HepG2 (cell line): ENCODE data around the gene SERPINI1. TPM values are rescaled to one million over a fixed set of nuclear protein-coding genes. Genes with fewer than 3 reads are reported as not detected.

ENCODE experiments used
- ATF7 ChIP-seq, 2 experiments: fragments of 450-650 bp in 1 of 2; sonication (generic) in 1 of 2; formaldehyde crosslinking in 1 of 2; IDR thresholded peaks; 2 replicates each; pipeline versions ENCODE4 v1.4.0 to v1.6.1; 2016 to 2020; ENCODE audit warnings: antibody characterized with exemption in 1 of 2, mild to moderate bottlenecking in 1 of 2, missing genetic modification reagents in 1 of 2
- ETS1 ChIP-seq: sonication (generic); formaldehyde crosslinking; IDR thresholded peaks from 2 replicates; pipeline ENCODE4 v1.4.0; 2020; ENCODE audit warnings: missing genetic modification reagents
- HES4 ChIP-seq: sonication (generic); formaldehyde crosslinking; IDR thresholded peaks from 2 replicates; pipeline ENCODE4 v1.9.0; 2021; ENCODE audit warnings: mild to moderate bottlenecking, missing genetic modification reagents, borderline replicate concordance
- HOXA5 ChIP-seq: sonication (generic); formaldehyde crosslinking; IDR thresholded peaks from 2 replicates; pipeline ENCODE4 v1.4.0; 2020; ENCODE audit warnings: missing genetic modification reagents
- MYNN ChIP-seq: sonication (generic); formaldehyde crosslinking; IDR thresholded peaks from 2 replicates; pipeline ENCODE4 v1.4.0; 2020; ENCODE audit warnings: mild to moderate bottlenecking, low read depth, missing genetic modification reagents
- NFKB2 ChIP-seq: sonication (generic); formaldehyde crosslinking; IDR thresholded peaks from 2 replicates; pipeline ENCODE4 v1.4.0; 2020; ENCODE audit warnings: missing genetic modification reagents, borderline replicate concordance
- NR2C2 ChIP-seq: sonication (generic); formaldehyde crosslinking; IDR thresholded peaks from 2 replicates; pipeline ENCODE4 v1.4.0; 2020; ENCODE audit warnings: missing genetic modification reagents, mild to moderate bottlenecking, moderate library complexity, borderline replicate concordance
- ONECUT2 ChIP-seq: sonication (generic); formaldehyde crosslinking; IDR thresholded peaks from 2 replicates; pipeline ENCODE4 v1.4.0; 2020; ENCODE audit warnings: missing genetic modification reagents
- REPIN1 ChIP-seq: sonication (generic); formaldehyde crosslinking; IDR thresholded peaks from 2 replicates; pipeline ENCODE4 v1.8.0; 2022; ENCODE audit warnings: missing genetic modification reagents, low read depth, mild to moderate bottlenecking, borderline replicate concordance
- SALL1 ChIP-seq: sonication (generic); formaldehyde crosslinking; IDR thresholded peaks from 2 replicates; pipeline ENCODE4 v1.8.0; 2022; ENCODE audit warnings: mild to moderate bottlenecking, missing genetic modification reagents
- SMARCE1 ChIP-seq: fragments of 450-650 bp; IDR thresholded peaks from 2 replicates; pipeline ENCODE4 v1.6.1; 2017; ENCODE audit warnings: borderline replicate concordance
- THAP11 ChIP-seq: IDR thresholded peaks from 2 replicates; pipeline ENCODE4 v1.6.1; 2016; ENCODE audit warnings: missing biosample characterization, missing genetic modification reagents
- ZBTB25 ChIP-seq: IDR thresholded peaks from 2 replicates; pipeline ENCODE4 v1.6.1; 2018; ENCODE audit warnings: missing genetic modification reagents
- ZMAT3 ChIP-seq: sonication (generic); formaldehyde crosslinking; conservative IDR thresholded peaks from 2 replicates; pipeline ENCODE4 v1.7.0; 2021; ENCODE audit warnings: missing genetic modification reagents
- ZMYM2 ChIP-seq: sonication (generic); formaldehyde crosslinking; IDR thresholded peaks from 2 replicates; pipeline ENCODE4 v1.8.0; 2022; ENCODE audit warnings: mild to moderate bottlenecking, missing genetic modification reagents
- ZNF17 ChIP-seq: sonication (generic); formaldehyde crosslinking; IDR thresholded peaks from 2 replicates; pipeline ENCODE4 v1.5.0; 2020; ENCODE audit warnings: mild to moderate bottlenecking, missing genetic modification reagents
- ZNF281 ChIP-seq: sonication (generic); formaldehyde crosslinking; IDR thresholded peaks from 2 replicates; pipeline ENCODE4 v1.4.0; 2020; ENCODE audit warnings: missing genetic modification reagents, borderline replicate concordance
- ZNF607 ChIP-seq: sonication (generic); formaldehyde crosslinking; IDR thresholded peaks from 2 replicates; pipeline ENCODE4 v1.5.1; 2020; ENCODE audit warnings: missing genetic modification reagents, mild to moderate bottlenecking, borderline replicate concordance
- ZNF670 ChIP-seq: sonication (generic); formaldehyde crosslinking; IDR thresholded peaks from 2 replicates; pipeline ENCODE4 v1.8.0; 2022; ENCODE audit warnings: mild to moderate bottlenecking, missing genetic modification reagents, borderline replicate concordance
- ZNF746 ChIP-seq: sonication (generic); formaldehyde crosslinking; IDR thresholded peaks from 2 replicates; pipeline ENCODE4 v1.8.0; 2022; ENCODE audit warnings: mild to moderate bottlenecking, missing genetic modification reagents
- ZZZ3 ChIP-seq: sonication (generic); formaldehyde crosslinking; IDR thresholded peaks from 2 replicates; pipeline ENCODE4 v1.4.0; 2020; ENCODE audit warnings: missing genetic modification reagents, mild to moderate bottlenecking, borderline replicate concordance
- polyA plus RNA-seq, 8 experiments: library from polyadenylated mRNA; depleted of rRNA in 3 of 8; stranded (reverse) in 7 of 8; unstranded in 1 of 8; fragments of >200 nt; fragmentation: Illumina TruSeq in 4 of 8; extraction: Trizol in 4 of 8; gene quantifications; 2 replicates each; pipeline versions ENCODE4 v1.2.1 to v1.2.3, GENCODE V29; 2011 to 2016; ENCODE audit warnings: low read depth in 4 of 8, missing spikeins in 1 of 8, mixed read lengths in 1 of 8; ENCODE audit not compliant: insufficient read depth in 1 of 8
- total RNA-seq, 5 experiments: library from RNA; depleted of rRNA; stranded (reverse); fragments of >200 nt; fragmentation: Illumina TruSeq; extraction: Trizol; gene quantifications; 2 replicates each; pipeline ENCODE4 v1.2.3, GENCODE V29; 2016; ENCODE audit warnings: low read depth in 1 of 5
- TF ChIP-seq, protein P1 (sequence below), 2 experiments: fragments of 450-650 bp in 1 of 2; sonication (generic) in 1 of 2; formaldehyde crosslinking; IDR thresholded peaks; 2 replicates each; pipeline versions ENCODE4 v1.5.0 to v1.8.0; 2020 to 2022; ENCODE audit warnings: mild to moderate bottlenecking in 1 of 2, missing genetic modification reagents in 1 of 2
- TF ChIP-seq, protein P2 (sequence below): sonication (generic); formaldehyde crosslinking; IDR thresholded peaks from 2 replicates; pipeline ENCODE4 v1.8.0; 2022; ENCODE audit warnings: missing genetic modification reagents, mild to moderate bottlenecking, inconsistent platforms, borderline replicate concordance

SERPINI1 gene
- total and polyA plus RNA-seq, 2 of the 13 experiments (the other 11 are each of a cell fraction or from before 2014, with no cell fraction given) = 14.7 to 58.0 TPM

GRCh38 chr3:167716920-167717319, 18.6 kb upstream of the SERPINI1 start (continued):
- TF ChIP-seq ZNF281 (CRISPR knock-in tag) (no peak), REPIN1 (CRISPR knock-in tag) (no peak), ZNF17 (CRISPR knock-in tag) (no peak), HES4 (CRISPR knock-in tag) (no peak), NR2C2 (no peak), ZNF607 (no peak), ZMAT3 (no peak), SMARCE1 (no peak), ATF7 (IDR thresholded peaks at IDR 0.05) (no peak), ATF7 (CRISPR knock-in tag; IDR thresholded peaks at IDR 0.05) (no peak), ZBTB25 (peak; percentile 50; the same call in 1 of the 2 replicates), ONECUT2 (no peak), ZNF670 (CRISPR knock-in tag) (no peak), THAP11 (CRISPR knock-in tag) (peak; percentile 70), NFKB2 (no peak), SALL1 (CRISPR knock-in tag) (peak; percentile 23; the same call in 1 of the 2 replicates), MYNN (CRISPR knock-in tag) (no peak), ETS1 (no peak), ZMYM2 (CRISPR knock-in tag) (no peak), ZNF746 (no peak), HOXA5 (CRISPR knock-in tag) (no peak), ZZZ3 (no peak)
- TF ChIP-seq, protein P1, sequence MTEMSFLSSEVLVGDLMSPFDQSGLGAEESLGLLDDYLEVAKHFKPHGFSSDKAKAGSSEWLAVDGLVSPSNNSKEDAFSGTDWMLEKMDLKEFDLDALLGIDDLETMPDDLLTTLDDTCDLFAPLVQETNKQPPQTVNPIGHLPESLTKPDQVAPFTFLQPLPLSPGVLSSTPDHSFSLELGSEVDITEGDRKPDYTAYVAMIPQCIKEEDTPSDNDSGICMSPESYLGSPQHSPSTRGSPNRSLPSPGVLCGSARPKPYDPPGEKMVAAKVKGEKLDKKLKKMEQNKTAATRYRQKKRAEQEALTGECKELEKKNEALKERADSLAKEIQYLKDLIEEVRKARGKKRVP (CRISPR knock-in tag; IDR thresholded peaks at IDR 0.05) = peak in 1 of 2 experiments; percentile 87; a peak in 2 of 4 replicates
- TF ChIP-seq, protein P2, sequence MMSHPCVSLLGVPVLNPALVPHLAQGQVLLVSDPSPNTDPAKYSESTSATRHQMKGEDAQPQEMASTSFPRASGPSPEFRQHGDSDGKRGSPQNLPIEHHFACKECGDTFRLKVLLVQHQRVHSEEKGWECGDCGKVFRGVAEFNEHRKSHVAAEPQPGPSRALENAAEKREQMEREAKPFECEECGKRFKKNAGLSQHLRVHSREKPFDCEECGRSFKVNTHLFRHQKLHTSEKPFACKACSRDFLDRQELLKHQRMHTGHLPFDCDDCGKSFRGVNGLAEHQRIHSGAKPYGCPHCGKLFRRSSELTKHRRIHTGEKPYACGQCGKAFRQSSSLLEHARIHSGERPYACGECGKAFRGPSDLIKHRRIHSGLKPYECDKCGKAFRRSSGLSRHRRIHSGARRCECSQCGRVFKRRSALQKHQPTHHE = no peak
